Panc1 (cell line): ENCODE results near the gene SLC66A3.

Source experiments
- CTCF ChIP-seq: fragments of 450-650 bp; IDR thresholded peaks from 2 replicates; pipeline ENCODE4 v1.5.1; 2017; ENCODE audit warnings: mild to moderate bottlenecking
- POLR2AphosphoS5 ChIP-seq: IDR thresholded peaks from 2 replicates; pipeline ENCODE4 v1.6.1; 2012; ENCODE audit warnings: mild to moderate bottlenecking, low read depth, low read length, moderate library complexity
- REST ChIP-seq, 2 experiments: IDR thresholded peaks; 2 replicates each; pipeline ENCODE4 v1.6.1; 2011 to 2012; ENCODE audit warnings: low read depth in 2 of 2, control low read depth in 1 of 2, low read length in 1 of 2, mild to moderate bottlenecking in 1 of 2, moderate library complexity in 1 of 2; ENCODE audit not compliant: insufficient read depth in 1 of 2
- SIN3A ChIP-seq: IDR thresholded peaks from 2 replicates; pipeline ENCODE4 v1.6.1; 2012; ENCODE audit warnings: low read depth, mild to moderate bottlenecking, low read length, moderate library complexity, borderline replicate concordance; ENCODE audit not compliant: insufficient read depth
- TCF7L2 ChIP-seq: IDR thresholded peaks from 2 replicates; pipeline ENCODE4 v1.6.1; 2011; ENCODE audit warnings: mild to moderate bottlenecking, low read depth, low read length, inconsistent platforms

- TF ChIP-seq CTCF, result no peak
- no peak for TF ChIP-seq POLR2AphosphoS5
- no peak for TF ChIP-seq REST (IDR thresholded peaks at IDR 0.05; ENCODE audit: insufficient read depth in 1 of 2, low read depth in 2 of 2, low read length in 1 of 2)
- no peak for TF ChIP-seq TCF7L2
- TF ChIP-seq SIN3A, result no peak
Observed at GRCh38 chr2:11196246-11196645, 41.0 kb downstream of the SLC66A3 start.
